Stimulated activated naive CD8-positive, alpha-beta T cell treated with anti-CD3 and anti-CD28 coated beads, Interleukin-15, Interleukin-2, amounts not matched to agents 100 U/mL and 50 U/mL, for 24 hours (primary cell): ENCODE results near the gene MED9.

Experiments
- ATAC-seq: fragments of 150-1000 bp; cut with Tn5 transposase; one replicate; pipeline ENCODE4 v1.10.0; 2021
- DNase-seq: peaks from one replicate; pipeline ENCODE4 v3.0.0; 2021

MED9 gene

GRCh38 chr17:17505151-17505550 is 28.4 kb downstream of the MED9 start:
- DNase-seq: no peak
- no peak for ATAC-seq

- ATAC-seq: no peak
- DNase-seq: no peak
These were observed 28.9 kb downstream of the MED9 start for GRCh38 chr17:17505610-17506171.

DNA sequence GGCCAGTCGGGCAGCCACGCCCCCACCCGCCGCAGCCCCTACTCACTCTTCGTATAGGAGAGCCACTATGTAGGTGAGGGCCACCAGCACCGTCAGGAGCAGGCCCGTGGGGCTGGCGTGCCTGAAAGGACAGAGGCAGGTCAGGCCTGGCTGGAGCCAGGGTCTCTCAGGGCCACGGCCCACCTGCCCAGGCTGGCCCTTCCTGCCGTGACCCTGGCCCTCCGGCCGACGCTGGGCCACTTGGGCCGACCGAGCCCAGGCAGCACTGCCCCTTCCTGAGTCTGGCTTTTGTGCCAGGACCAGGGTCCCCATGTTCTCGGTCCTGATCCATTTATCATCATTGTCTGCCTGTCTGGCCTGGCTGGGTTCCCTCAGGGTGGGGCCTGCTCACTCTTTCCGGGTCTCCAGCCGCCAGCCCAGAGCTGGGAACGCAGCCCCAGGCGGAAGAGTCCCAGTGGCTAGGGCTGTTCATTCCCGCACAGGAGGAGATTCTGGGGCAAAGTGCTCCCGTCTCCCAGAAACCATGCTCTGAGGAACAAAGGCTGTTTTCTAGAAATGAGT is 29.5 kb downstream of the MED9 start:
- ATAC-seq (no peak), DNase-seq (no peak)

DNA sequence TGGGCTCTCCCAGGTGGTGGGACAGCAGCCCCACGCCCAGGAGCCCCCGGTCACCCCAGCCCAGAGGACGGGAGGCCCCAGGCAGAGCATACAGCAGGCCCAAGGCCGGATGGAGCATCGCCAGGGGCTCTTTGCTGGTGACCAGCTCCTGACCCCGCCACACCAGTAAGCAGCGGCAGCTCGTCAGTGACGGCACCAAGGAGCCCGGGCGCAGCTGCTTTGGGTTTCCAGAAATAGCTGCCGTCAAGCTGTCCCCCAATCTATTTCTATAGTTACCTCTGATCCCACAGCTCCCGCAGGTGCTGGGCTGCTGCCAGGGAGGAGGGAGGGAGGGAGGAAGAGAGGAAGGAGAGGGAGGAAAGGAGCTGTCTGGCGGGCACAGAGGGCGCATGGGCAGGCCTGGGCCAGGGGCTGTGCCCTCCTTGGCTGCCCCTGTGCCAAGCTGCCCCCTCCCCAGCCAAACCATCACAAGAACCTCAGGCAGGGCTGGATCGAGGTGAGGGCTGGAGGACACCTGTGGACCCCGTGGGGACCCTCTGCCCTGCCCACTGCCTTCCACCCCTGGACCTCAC is 30.2 kb downstream of the MED9 start:
- DNase-seq: no peak
- no peak for ATAC-seq

DNA sequence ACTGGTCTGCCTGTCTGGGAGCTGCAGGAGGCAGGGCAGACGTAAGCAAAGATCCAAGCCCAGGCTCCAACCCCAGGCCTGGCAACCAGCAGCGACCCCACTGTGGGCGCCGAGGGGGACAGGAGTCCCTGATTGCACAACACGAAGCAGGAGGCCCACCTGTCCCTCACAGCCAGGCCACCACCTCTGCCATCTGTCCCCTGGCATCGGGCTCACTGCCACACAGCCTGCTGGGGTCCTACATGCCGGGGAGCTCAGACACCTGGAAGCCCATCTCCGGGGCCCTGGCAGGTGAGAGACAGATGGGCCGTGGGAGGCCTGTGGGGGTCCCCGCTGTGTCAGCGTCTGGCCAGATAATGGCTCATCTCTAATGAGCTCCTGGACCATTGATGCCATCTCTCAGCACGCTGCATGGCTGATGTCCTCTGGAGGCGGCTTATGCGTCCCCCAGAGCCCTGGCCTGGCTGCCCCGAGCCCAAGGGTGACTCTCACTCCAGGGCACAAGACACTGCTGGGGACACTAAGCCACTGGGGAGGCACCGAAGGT is 30.7 kb downstream of the MED9 start:
- no peak for ATAC-seq
- DNase-seq: no peak

GRCh38 chr17:17508019-17508535 is 31.3 kb downstream of the MED9 start:
- no peak for ATAC-seq
- DNase-seq: no peak

- no peak for ATAC-seq
- no peak for DNase-seq
These were observed 32.1 kb downstream of the MED9 start for GRCh38 chr17:17508646-17509591.

- ATAC-seq (no peak), DNase-seq (no peak)
These were observed 33.0 kb downstream of the MED9 start for GRCh38 chr17:17509601-17510425.

DNA sequence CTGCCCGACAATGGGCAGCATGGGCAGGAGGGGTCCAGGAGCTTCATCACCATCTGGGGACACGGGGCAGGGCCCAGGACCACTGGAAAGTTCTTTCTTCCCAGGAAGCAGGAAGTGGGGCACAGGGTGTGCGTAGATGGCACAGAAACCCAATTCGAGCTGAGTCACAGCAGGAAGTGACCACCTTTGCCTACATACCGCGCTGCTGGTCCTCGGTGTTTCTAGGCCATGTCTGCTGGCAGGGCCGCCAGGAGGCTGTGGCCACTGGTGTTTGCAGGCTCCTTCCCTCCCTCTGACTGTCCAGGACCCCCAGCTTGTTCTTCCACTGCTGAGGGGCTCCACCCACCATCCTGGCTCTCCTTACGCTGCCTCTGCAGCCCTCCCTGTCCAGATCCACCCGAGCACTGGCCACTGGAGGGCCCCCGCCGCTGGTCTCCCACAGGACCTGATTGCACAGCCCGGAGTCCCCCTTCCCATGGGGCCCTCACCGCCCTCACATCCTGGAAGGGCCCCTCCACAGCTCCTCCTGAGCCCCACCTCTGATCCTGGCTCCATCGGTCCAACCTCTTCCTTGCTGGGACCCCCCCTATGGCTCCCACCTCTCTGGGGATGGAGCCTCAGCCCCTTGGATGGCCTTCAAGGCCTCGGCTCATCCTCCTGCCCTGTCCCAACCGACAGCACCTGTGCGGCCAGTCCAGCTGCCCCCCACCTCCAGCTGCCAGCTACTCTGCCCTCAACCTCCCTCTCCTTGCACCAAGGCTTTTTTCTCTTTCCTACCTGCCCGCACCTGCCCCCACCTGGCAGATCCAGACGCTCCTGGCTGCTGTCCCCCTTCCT is 33.9 kb downstream of the MED9 start:
- no peak for ATAC-seq

GRCh38 chr17:17511293-17511741 is 34.5 kb downstream of the MED9 start:
- no peak for DNase-seq

More for the DNA sequence above, 33.9 kb downstream of the MED9 start:
- no peak for DNase-seq

GRCh38 chr17:17511881-17512858 is 35.4 kb downstream of the MED9 start:
- DNase-seq (no peak), ATAC-seq (no peak)

More at GRCh38 chr17:17511293-17511741, 34.5 kb downstream of the MED9 start:
- no peak for ATAC-seq

DNA sequence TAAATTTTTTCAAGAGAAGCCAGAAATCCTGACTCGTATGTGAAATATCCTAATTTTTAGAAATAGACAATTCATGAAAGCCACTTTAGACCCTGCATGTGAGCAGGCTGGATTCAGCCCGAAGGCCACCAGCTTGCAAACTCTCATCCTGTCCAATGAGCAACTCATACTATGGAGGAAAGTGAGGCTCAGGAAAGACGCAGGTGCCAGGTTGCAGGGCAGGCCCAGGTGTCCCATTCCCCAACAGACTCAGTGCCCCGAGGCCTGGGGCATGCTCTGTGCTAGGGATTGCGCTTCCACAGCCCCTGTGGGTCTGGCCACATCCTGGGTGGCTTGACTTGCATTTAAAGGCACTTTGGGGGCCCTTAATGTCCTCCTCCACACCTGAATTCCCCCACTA is 36.1 kb downstream of the MED9 start:
- ATAC-seq (no peak), DNase-seq (no peak)

DNA sequence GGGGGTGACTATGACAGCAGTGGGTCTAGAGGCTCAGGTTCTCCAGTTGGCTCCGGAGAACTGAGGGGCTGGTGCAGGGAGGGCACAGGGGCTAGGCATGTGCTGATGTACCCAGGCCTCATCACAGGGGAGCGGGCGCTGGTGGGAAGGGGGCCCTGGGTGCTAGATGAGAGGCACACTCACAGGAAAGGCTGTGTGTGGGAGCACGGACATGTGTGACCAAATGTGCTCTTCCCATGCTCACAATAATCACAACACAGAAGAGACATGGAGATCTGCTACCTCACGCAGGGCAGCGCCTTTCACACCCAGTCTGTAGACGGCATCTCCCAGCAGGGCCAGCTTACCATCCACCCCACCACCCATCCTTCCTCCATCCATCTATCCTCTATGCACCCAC is 36.8 kb downstream of the MED9 start:
- ATAC-seq (no peak), DNase-seq (no peak)

GRCh38 chr17:17514361-17514992 is 37.7 kb downstream of the MED9 start:
- no peak for ATAC-seq
- DNase-seq: no peak

- DNase-seq: no peak
- ATAC-seq: no peak
These were observed 38.5 kb downstream of the MED9 start for GRCh38 chr17:17514993-17515933.

- ATAC-seq (no peak), DNase-seq (no peak)
These were observed 39.4 kb downstream of the MED9 start for GRCh38 chr17:17515934-17516930.
